Tongue (tissue), 2 donors: Measurements from ENCODE around the gene FAXDC2. TPM values are rescaled to one million over a fixed set of nuclear protein-coding genes. Genes with fewer than 3 reads are reported as not detected.

ENCODE experiments used
- DNase-seq: peaks from one replicate; pipeline ENCODE4 v3.0.0-alpha.2; 2015
- total RNA-seq: library from RNA; depleted of rRNA; stranded (reverse); fragments of >200 nt; gene quantifications from one replicate; pipeline ENCODE4 v1.2.3, GENCODE V29; 2014

The FAXDC2 gene
- 18.9 TPM for total RNA-seq

GRCh38 chr5:154850255-154851062, at the start of gene FAXDC2:
TSS of gene FAXDC2 (minus strand) at chr5:154850603. CDS start at chr5:154838178, 12,425 bp downstream.
- peak; percentile 95 for DNase-seq

- DNase-seq = no peak
These were observed 49.7 kb upstream of the FAXDC2 start for GRCh38 chr5:154900066-154900465.

GRCh38 chr5:154899151-154899816, 48.9 kb upstream of the FAXDC2 start:
- DNase-seq = peak; percentile 1

- no peak for DNase-seq
These were observed 47.8 kb upstream of the FAXDC2 start for GRCh38 chr5:154898210-154898609.

GRCh38 chr5:154896562-154897165, 46.3 kb upstream of the FAXDC2 start:
- no peak for DNase-seq

GRCh38 chr5:154895606-154896561, 45.5 kb upstream of the FAXDC2 start:
- no peak for DNase-seq

GRCh38 chr5:154893381-154893780, 43.0 kb upstream of the FAXDC2 start:
- no peak for DNase-seq

GRCh38 chr5:154892369-154892771, 42.0 kb upstream of the FAXDC2 start:
- no peak for DNase-seq

GRCh38 chr5:154885439-154885838, 35.0 kb upstream of the FAXDC2 start:
- no peak for DNase-seq

GRCh38 chr5:154884424-154884823, 34.0 kb upstream of the FAXDC2 start:
- no peak for DNase-seq

- no peak for DNase-seq
These were observed 31.6 kb upstream of the FAXDC2 start for GRCh38 chr5:154881986-154882385.

- no peak for DNase-seq
These were observed 28.4 kb upstream of the FAXDC2 start for GRCh38 chr5:154878642-154879335.

GRCh38 chr5:154873791-154874331, 23.5 kb upstream of the FAXDC2 start:
- no peak for DNase-seq

GRCh38 chr5:154871734-154872133, 21.3 kb upstream of the FAXDC2 start:
- no peak for DNase-seq

GRCh38 chr5:154868702-154869101, 18.3 kb upstream of the FAXDC2 start:
- DNase-seq = peak; percentile 35

- DNase-seq = no peak
These were observed 16.4 kb upstream of the FAXDC2 start for GRCh38 chr5:154866841-154867240.

GRCh38 chr5:154865466-154866184, 15.2 kb upstream of the FAXDC2 start:
- DNase-seq = no peak

GRCh38 chr5:154863291-154864080, 13.1 kb upstream of the FAXDC2 start:
- DNase-seq = no peak

- DNase-seq = no peak
These were observed 12.4 kb upstream of the FAXDC2 start for GRCh38 chr5:154862766-154863165.

GRCh38 chr5:154861946-154862345, 11.5 kb upstream of the FAXDC2 start:
- no peak for DNase-seq
